Parietal lobe (tissue), 1 donor: ENCODE data around the gene BRINP1. TPM values are rescaled to one million over a fixed set of nuclear protein-coding genes. Genes with fewer than 3 reads are reported as not detected.

Source experiments
- total RNA-seq: library from RNA; depleted of rRNA; stranded (reverse); fragments of >200 nt; gene quantifications from one replicate; pipeline ENCODE4 v1.2.3, GENCODE V29; 2014

The BRINP1 gene
- total RNA-seq: 69.2 TPM

DNA sequence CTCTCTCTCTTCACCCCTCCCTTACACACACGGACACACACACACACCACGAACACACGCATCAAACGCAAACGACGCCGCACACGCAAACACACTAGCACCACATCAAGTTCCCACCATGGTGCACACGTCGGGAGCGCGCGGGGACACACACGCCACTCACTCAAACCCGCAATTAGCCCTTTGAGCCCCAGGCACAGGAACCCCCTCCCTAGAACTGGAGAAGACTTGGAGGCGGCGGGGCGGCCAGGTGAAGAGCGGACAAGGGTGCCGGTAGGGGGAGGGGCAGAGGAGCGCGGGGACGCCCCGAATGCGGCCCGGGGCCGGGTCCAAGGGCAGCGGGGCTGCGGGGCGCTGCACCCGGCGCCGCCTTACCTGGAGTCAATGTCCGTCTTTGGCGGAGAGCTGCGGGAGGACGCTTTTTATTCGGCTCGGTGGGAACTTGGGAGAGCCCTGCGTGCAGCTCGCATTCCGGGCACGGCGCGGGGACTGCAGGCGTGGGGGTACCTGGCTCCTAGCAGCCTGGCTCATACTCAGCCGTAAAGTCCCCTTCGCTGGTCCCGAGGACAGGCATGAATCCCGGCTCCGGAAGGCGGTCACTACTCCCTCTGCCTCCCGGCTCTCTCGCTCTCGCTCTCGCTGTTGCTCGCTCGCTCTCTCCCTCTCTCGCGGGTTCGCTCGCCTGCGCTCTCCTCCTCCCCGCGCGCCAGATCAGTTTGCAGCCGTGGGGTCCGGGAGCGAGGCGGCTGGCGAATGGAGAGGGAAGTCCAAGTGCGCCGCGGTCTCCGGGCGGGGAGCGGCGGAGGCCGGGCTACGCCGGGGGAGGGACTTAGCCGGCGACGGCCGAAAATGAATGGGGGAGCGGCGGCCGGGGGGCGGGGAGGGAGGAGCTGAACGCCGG lies at the start of gene BRINP1:
BRINP1 (minus strand) TSS at position 755 of the 901 bp plus-strand sequence. CDS start 56,080 bp downstream, outside the sequence.

